ENCODE results near the gene DLX4.

Gene DLX4

DNA sequence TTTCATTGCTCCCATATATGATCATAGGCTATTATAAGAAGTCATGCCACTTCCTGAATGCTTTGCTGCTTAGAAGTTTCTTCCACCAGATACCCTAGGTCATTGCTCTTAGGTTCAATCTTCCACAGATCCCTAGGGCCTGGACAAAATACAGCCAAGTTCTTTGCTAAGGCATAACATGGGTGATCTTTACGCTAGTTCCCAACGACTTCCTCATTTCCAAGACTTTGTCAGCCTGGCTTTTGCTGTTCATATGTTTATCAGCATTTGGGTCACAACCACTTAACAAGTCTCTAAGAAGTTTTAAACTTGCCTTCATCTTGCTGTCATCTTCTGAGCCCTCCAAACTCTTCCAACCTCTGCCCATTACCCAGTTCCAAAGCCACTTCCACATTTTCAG, 46.2 kb downstream of the DLX4 start:
- DNase-seq (ENCODE audit: extremely low read depth, low read depth) = no peak
- TF ChIP-seq CTCF (IDR thresholded peaks at IDR 0.05; ENCODE audit: low read depth, low read length) = no peak

DNA sequence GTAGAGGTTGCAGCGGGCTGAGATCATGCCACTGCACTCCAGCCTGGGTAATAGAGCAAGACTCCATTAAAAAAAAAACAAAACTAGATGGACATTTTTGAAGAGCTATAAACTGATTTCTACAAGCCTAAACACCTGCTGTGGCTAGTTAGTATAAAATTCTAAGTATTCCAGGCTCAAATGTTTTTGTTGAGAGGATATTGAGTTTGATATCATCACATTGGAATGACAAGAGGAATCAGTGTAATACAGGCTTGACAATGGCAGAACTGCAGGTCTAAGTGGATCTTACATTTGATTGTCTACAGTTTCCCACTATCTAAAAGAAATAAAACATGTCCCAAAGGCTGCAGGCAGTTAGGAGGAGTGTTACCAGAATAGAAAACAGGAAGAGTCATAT, 49.9 kb downstream of the DLX4 start:
- no peak for DNase-seq (ENCODE audit: extremely low read depth, low read depth)

GRCh38 chr17:50020841-50021599, 52.0 kb downstream of the DLX4 start:
- DNase-seq (ENCODE audit: extremely low read depth, low read depth) = no peak
- TF ChIP-seq CTCF (IDR thresholded peaks at IDR 0.05; ENCODE audit: low read depth, low read length) = no peak

More for the DNA sequence above, 49.9 kb downstream of the DLX4 start:
- no peak for TF ChIP-seq CTCF (IDR thresholded peaks at IDR 0.05; ENCODE audit: low read depth, low read length)

DNA sequence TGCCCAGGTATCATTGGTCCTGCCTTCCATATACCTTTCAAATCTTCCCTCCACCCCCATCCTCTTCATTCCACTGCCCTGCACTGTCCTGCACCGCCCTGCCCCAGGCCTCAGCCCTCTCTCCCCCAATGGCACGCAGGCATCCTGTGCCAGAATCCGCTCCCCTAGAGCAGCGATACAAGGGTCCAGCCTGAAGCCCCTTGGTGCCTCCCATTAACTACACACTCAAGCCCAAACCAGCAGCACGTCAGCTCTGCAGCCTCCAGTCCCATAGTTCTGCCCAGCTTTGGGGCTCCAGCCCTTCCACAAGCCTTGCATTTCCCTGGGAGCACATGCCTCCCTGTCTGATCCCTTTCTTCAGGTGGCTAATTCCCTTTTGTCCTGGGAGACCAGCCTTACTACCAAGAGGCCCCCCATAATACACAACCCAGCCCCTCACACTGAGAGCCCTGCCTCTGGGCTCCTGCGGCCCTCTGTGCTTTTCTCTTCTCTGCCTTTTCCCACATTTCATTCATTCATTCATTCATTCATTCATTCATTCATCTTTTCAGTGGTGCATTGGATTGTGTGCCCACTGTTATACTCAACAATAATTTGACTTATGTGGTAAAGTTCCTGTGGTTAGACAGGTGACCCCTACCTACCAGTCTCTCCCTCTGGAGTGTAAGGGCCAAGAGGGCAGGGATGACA, 52.8 kb downstream of the DLX4 start:
- DNase-seq (ENCODE audit: extremely low read depth, low read depth) = no peak
- no peak for TF ChIP-seq CTCF (IDR thresholded peaks at IDR 0.05; ENCODE audit: low read depth, low read length)

DNA sequence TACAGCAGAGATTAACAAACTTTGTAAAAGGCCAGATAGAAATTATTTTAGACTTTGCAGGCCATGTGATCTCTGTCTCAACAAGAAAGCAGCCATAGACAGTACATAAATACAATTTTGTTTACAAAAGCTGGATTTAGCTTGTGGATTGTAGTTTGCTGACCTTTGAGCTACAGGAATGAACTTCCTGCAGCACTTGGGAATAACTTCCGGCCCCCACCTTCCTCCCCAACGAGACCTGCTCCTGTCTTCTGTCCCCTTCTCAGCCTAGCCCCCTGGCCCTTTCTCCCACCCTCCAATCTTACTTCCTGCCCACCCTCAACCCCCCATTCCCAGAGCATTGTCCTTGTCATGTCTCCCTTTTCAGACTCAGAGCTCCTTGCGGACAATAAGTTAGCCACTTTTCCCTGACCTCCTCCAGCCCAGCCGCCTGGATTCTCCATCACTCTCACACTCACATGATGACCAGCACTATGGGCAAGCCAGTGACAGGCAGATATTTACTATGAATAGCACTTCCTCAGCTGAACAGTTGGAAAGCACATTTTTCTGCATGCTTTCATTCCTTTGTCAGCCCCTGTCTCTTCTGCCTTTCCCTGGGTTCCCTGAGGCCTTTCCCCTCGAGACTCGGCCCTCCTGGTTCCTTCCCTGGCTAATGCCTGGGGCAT, 53.6 kb downstream of the DLX4 start:
- TF ChIP-seq CTCF (IDR thresholded peaks at IDR 0.05; ENCODE audit: low read depth, low read length) = no peak
- DNase-seq (ENCODE audit: extremely low read depth, low read depth) = no peak

DNA sequence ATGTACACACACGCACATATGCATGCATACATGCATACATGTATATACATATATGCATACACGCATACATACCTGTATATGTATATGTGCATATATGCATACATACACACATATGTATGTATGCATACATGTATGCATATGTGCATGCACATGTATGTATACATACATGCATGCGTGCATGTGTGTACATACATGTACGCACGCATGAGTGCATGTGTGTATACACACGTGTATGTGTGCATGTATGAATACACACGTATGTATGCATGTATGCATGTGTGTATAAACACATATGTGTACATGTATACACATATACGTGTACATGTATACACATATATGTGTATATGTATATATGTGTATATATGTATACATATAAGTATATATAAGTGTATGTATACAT, 54.5 kb downstream of the DLX4 start:
- DNase-seq (ENCODE audit: extremely low read depth, low read depth) = no peak
- no peak for TF ChIP-seq CTCF (IDR thresholded peaks at IDR 0.05; ENCODE audit: low read depth, low read length)

All from AG09319 (cell line).